Sigmoid colon (tissue), 4 donors: ENCODE measurements around the gene PCDH15.

ENCODE experiments used
- CTCF ChIP-seq, 4 experiments: fragments of 450-650 bp in 3 of 4; fragments of 200-600 bp in 1 of 4; IDR thresholded peaks; one replicate each; pipeline ENCODE4 v1.5.1; 2016 to 2019; ENCODE audit warnings: antibody characterized with exemption in 4 of 4, mild to moderate bottlenecking in 3 of 4, moderate library complexity in 2 of 4
- EP300 ChIP-seq, 4 donors: sonication (generic); formaldehyde crosslinking; IDR thresholded peaks; one replicate each; pipeline ENCODE4 v1.6.1; 2017; ENCODE audit warnings: antibody characterized with exemption in 4 of 4
- POLR2A ChIP-seq, 2 donors: fragments of 450-650 bp; IDR thresholded peaks; one replicate each; pipeline ENCODE4 v1.6.1; 2016; ENCODE audit warnings: antibody characterized with exemption in 2 of 2, mild to moderate bottlenecking in 2 of 2, moderate library complexity in 2 of 2
- POLR2AphosphoS5 ChIP-seq, 4 donors: sonication (generic); formaldehyde crosslinking; IDR thresholded peaks; one replicate each; pipeline ENCODE4 v1.6.1; 2017; ENCODE audit warnings: antibody characterized with exemption in 4 of 4

GRCh38 chr10:54594289-54594688 lies 206.7 kb downstream of the PCDH15 start:
- TF ChIP-seq CTCF (IDR thresholded peaks at IDR 0.05) (no peak), EP300 (IDR thresholded peaks at IDR 0.05) (no peak), POLR2AphosphoS5 (IDR thresholded peaks at IDR 0.05) (no peak), POLR2A (IDR thresholded peaks at IDR 0.05) (no peak)
